ENCODE measurements around the gene UQCRC1. TPM values are rescaled to one million over a fixed set of nuclear protein-coding genes. Genes with fewer than 3 reads are reported as not detected.

UQCRC1 gene
- total RNA-seq = 390 and 418 TPM in 2 replicates
- 240 TPM for polyA plus RNA-seq (2012)

- DNase-seq (ENCODE audit: low read depth) = peak; percentile 92
Observed at GRCh38 chr3:48609088-48610005, at the start of gene UQCRC1. Gene UQCRC1 (minus strand): TSS chr3:48609646. CDS start chr3:48609620, 26 bp downstream.

GRCh38 chr3:48656841-48657281 is 47.4 kb upstream of the UQCRC1 start:
- no peak for DNase-seq (ENCODE audit: low read depth)

- no peak for DNase-seq (ENCODE audit: low read depth)
Observed at GRCh38 chr3:48656061-48656840, 46.8 kb upstream of the UQCRC1 start.

GRCh38 chr3:48655606-48656005 is 46.2 kb upstream of the UQCRC1 start:
- no peak for DNase-seq (ENCODE audit: low read depth)

GRCh38 chr3:48655063-48655462 is 45.6 kb upstream of the UQCRC1 start:
- DNase-seq (ENCODE audit: low read depth) = no peak

GRCh38 chr3:48652923-48653715 is 43.7 kb upstream of the UQCRC1 start:
- DNase-seq (ENCODE audit: low read depth) = no peak

- DNase-seq (ENCODE audit: low read depth) = no peak
Observed at GRCh38 chr3:48651771-48652170, 42.3 kb upstream of the UQCRC1 start.

- no peak for DNase-seq (ENCODE audit: low read depth)
Observed at GRCh38 chr3:48650723-48651122, 41.3 kb upstream of the UQCRC1 start.

- DNase-seq (ENCODE audit: low read depth) = no peak
Observed at GRCh38 chr3:48648188-48648850, 38.9 kb upstream of the UQCRC1 start.

GRCh38 chr3:48647714-48648113 is 38.3 kb upstream of the UQCRC1 start:
- DNase-seq (ENCODE audit: low read depth) = no peak

GRCh38 chr3:48644898-48645760 is 35.7 kb upstream of the UQCRC1 start:
- DNase-seq (ENCODE audit: low read depth) = no peak

- DNase-seq (ENCODE audit: low read depth) = no peak
Observed at GRCh38 chr3:48642605-48643004, 33.2 kb upstream of the UQCRC1 start.

- DNase-seq (ENCODE audit: low read depth) = no peak
Observed at GRCh38 chr3:48641396-48641795, 31.9 kb upstream of the UQCRC1 start.

GRCh38 chr3:48639944-48640606 is 30.6 kb upstream of the UQCRC1 start:
- no peak for DNase-seq (ENCODE audit: low read depth)

GRCh38 chr3:48637305-48637704 is 27.9 kb upstream of the UQCRC1 start:
- no peak for DNase-seq (ENCODE audit: low read depth)

- no peak for DNase-seq (ENCODE audit: low read depth)
Observed at GRCh38 chr3:48636149-48636655, 26.8 kb upstream of the UQCRC1 start.

GRCh38 chr3:48635222-48636021 is 26.0 kb upstream of the UQCRC1 start, which contains the start of gene SLC26A6:
Gene SLC26A6 (minus strand): TSS chr3:48635461. CDS start chr3:48635393, 68 bp downstream.
- DNase-seq (ENCODE audit: low read depth) = peak; percentile 98

- peak; percentile 73 for DNase-seq (ENCODE audit: low read depth)
Observed at GRCh38 chr3:48634661-48635221, 25.3 kb upstream of the UQCRC1 start.

Data from myocyte (in vitro differentiated cells).